Measurements from ENCODE around the gene MLF2. TPM values are rescaled to one million over a fixed set of nuclear protein-coding genes. Genes with fewer than 3 reads are reported as not detected.

MLF2 gene
- total RNA-seq, 2 donors from 2014 or later: 121 to 138 TPM

DNA sequence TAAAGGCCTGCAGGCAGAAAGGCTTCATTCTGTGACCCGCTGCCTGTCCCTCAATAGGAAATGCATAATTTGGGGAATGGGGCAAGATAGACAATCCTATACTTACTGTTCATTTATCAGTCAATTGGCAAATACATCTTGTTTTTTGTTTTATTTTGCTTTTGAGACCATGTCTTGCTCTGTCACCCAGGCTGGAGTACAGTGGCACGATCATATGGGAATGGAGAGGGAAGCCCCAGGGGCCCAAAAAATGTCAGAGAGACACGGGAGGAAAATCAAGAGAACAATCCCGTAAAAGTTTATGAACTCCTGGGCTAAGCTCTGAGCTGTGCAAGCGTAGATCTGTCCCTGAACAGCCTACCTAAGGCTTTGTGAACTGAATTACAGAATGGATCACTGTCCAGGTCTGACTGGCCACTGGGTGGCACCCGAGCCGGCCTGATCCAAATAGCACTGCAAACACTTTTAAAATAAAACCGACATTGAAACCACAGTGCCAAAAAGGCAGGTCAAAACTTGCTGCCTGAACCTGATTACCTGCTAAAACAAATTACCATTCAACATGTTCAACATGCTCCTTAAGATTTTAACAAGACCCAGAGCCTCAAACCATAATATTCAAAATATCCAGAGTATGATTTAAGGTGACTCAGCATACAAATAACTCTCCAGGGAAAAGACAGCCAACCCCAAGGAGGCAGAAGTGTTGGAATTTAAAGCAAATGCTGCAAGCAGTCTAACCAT, 17.3 kb downstream of the MLF2 start:
- Histone ChIP-seq H3K4me3 (no peak overlapping the region), H3K9me3 (no peaks in the 10 kb centered on the region), H3K27ac (peak overlapping the region; percentile 0 to 7), H3K36me3 (peaks cover 14% of the 10 kb centered on the region), H3K27me3 (no peaks in the 10 kb centered on the region), H3K4me1 (peaks cover 0 to 5% of the 10 kb centered on the region in 2 donors)
- TF ChIP-seq, protein P1, sequence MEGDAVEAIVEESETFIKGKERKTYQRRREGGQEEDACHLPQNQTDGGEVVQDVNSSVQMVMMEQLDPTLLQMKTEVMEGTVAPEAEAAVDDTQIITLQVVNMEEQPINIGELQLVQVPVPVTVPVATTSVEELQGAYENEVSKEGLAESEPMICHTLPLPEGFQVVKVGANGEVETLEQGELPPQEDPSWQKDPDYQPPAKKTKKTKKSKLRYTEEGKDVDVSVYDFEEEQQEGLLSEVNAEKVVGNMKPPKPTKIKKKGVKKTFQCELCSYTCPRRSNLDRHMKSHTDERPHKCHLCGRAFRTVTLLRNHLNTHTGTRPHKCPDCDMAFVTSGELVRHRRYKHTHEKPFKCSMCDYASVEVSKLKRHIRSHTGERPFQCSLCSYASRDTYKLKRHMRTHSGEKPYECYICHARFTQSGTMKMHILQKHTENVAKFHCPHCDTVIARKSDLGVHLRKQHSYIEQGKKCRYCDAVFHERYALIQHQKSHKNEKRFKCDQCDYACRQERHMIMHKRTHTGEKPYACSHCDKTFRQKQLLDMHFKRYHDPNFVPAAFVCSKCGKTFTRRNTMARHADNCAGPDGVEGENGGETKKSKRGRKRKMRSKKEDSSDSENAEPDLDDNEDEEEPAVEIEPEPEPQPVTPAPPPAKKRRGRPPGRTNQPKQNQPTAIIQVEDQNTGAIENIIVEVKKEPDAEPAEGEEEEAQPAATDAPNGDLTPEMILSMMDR (IDR thresholded peaks at IDR 0.05): peak; percentile 53 to 78
- DNase-seq (ENCODE audit: low spot score): peak; percentile 70

DNA sequence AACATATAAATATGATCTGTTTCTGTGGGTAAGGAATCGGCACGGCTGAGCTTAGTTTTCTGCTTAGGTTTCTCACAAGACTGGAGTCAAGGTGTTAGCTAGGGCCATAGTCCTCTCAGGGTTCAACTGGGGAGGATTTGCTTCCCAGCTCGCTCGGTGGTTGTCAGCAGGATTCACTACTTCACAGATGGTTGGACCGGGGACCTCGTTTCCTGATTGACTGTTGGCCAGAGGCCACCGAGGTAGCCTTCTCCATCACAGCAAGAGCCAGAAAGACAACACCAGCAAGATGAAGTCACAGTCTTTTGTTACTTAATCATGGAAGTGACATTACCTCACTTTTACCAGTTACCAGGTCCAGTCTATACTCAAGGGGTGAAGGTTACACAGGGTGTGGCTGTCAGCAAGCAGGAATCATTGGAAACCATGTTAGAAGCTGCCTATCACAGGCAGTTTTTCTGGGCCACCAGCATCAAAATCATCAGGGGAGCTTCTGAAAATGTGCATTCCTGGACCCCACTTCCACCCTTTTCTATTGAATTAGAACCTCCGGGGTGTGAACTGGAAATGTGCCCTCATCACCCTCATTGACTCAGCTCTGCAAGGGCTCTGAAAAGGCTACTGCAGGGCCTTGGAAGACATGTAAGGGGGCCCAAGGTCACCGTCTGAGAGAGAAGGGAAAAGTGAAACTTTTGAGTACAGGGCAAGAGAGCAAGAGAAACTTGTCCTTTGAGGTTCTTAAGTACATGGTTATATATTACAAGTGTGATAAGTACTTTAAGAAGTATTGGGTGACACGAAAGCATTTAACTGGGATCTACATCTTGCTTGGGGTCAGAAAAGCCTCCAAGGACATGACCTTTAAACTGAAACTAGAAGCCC, 18.2 kb downstream of the MLF2 start:
- peaks cover 23% of the 10 kb centered on the region for H3K36me3 ChIP-seq
- TF ChIP-seq, protein P1 (IDR thresholded peaks at IDR 0.05): no peak
- no peak for DNase-seq (ENCODE audit: low spot score)
- no peak overlapping the region for H3K4me3 ChIP-seq
- H3K4me1 ChIP-seq: peaks cover 0 to 5% of the 10 kb centered on the region in 2 donors
- no peaks in the 10 kb centered on the region for H3K27me3 ChIP-seq
- no peaks in the 10 kb centered on the region for H3K9me3 ChIP-seq
- no peak overlapping the region for H3K27ac ChIP-seq

DNA sequence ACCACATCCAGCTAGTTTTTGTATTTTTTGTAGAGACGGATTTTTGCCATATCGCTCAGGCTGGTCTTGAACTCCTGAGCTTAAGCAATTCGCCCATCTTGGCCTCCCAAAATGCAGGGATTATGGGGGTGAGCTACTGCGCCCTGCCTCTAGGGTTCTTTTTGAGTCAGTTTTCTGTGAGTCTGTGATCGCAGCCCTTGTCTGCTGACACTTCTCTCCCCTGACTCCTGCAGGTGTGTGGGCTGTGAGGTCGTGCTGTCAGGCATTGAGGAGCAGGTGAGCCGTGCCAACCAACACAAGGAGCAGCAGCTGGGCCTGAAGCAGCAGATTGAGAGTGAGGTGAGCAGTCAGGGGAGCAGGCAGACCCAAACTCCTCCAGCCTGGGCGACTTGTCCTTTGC, 22.8 kb downstream of the MLF2 start:
- H3K4me1 ChIP-seq: peaks cover 0 to 5% of the 10 kb centered on the region in 2 donors
- TF ChIP-seq, protein P1 (IDR thresholded peaks at IDR 0.05): no peak
- H3K9me3 ChIP-seq: no peaks in the 10 kb centered on the region
- no peak overlapping the region for H3K27ac ChIP-seq
- no peaks in the 10 kb centered on the region for H3K27me3 ChIP-seq
- H3K4me3 ChIP-seq: no peak overlapping the region
- DNase-seq (ENCODE audit: low spot score): no peak
- H3K36me3 ChIP-seq: peaks cover 46% of the 10 kb centered on the region

DNA sequence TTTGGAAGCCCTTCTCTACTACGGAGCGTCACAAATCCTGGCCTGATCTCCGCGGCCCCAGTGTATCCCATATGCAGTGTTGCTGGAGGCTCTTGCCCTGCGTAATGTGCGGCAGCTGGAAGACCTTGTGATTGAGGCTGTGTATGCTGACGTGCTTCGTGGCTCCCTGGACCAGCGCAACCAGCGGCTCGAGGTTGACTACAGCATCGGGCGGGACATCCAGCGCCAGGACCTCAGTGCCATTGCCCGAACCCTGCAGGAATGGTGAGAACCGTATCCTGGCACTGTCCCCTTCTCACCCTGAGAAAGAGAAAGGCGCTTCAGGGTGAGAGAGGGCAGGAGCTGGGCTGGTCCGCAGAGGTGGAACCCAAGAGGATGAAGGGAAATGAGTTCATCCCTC, 23.8 kb downstream of the MLF2 start:
- H3K36me3 ChIP-seq: peaks cover 46% of the 10 kb centered on the region
- H3K4me3 ChIP-seq: no peak overlapping the region
- peaks cover 0 to 15% of the 10 kb centered on the region in 2 donors for H3K4me1 ChIP-seq
- no peak for DNase-seq (ENCODE audit: low spot score)
- H3K27me3 ChIP-seq: no peaks in the 10 kb centered on the region
- no peak overlapping the region for H3K27ac ChIP-seq
- H3K9me3 ChIP-seq: no peaks in the 10 kb centered on the region
- TF ChIP-seq, protein P1 (IDR thresholded peaks at IDR 0.05): no peak

DNA sequence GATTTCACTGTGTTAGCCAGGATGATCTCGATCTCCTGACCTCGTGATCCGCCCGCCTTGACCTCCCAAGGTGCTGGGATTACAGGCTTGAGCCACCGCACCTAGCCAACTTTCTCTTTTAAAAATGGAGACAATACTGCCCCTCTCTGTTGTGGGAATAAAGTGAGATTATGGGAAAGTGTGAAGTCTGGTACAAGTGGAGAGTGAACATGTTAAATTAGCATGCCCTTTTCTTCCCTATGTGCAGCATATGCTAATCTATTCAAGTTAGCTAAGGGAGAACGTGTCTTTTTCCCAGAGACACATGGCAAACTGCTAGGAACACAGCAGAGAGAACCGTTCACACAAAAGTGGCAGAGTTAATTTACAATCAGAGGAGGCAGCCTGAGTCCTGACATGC, 27.6 kb downstream of the MLF2 start:
- no peak for DNase-seq (ENCODE audit: low spot score)
- TF ChIP-seq, protein P1 (IDR thresholded peaks at IDR 0.05): no peak
- H3K9me3 ChIP-seq: no peaks in the 10 kb centered on the region
- no peaks in the 10 kb centered on the region for H3K27me3 ChIP-seq
- H3K36me3 ChIP-seq: peaks cover 29% of the 10 kb centered on the region
- peaks cover 0 to 15% of the 10 kb centered on the region in 2 donors for H3K4me1 ChIP-seq
- H3K4me3 ChIP-seq: no peak overlapping the region
- no peak overlapping the region for H3K27ac ChIP-seq
